Trophoblast cell (in vitro differentiated cells and primary cell): ENCODE results near the gene TMUB2.

Experiments
- DNase-seq, 2 donors: peaks; one replicate each; pipeline ENCODE4 v3.0.0-alpha.2; 2016
- H2AFZ ChIP-seq: 2 replicates; pipeline ENCODE4 v1.6.1; 2013; ENCODE audit warnings: low read length, moderate library complexity, mild to moderate bottlenecking; ENCODE audit not compliant: insufficient read depth, poor library complexity
- H2AK5ac ChIP-seq: 2 replicates; pipeline ENCODE4 v1.6.1; 2013; ENCODE audit warnings: mild to moderate bottlenecking, low read length
- H2BK120ac ChIP-seq: 2 replicates; pipeline ENCODE4 v1.6.1; 2013; ENCODE audit warnings: low read length, mild to moderate bottlenecking, moderate library complexity; ENCODE audit not compliant: insufficient read depth, poor library complexity
- H2BK12ac ChIP-seq: 2 replicates; pipeline ENCODE4 v1.6.1; 2013; ENCODE audit warnings: mild to moderate bottlenecking, low read length, moderate library complexity
- H2BK5ac ChIP-seq: 2 replicates; pipeline ENCODE4 v1.6.1; 2013; ENCODE audit warnings: low read length, low read depth, moderate library complexity, mild to moderate bottlenecking; ENCODE audit not compliant: poor library complexity
- H3K14ac ChIP-seq: 2 replicates; pipeline ENCODE4 v1.6.1; 2013; ENCODE audit warnings: mild to moderate bottlenecking, low read length
- H3K18ac ChIP-seq: 2 replicates; pipeline ENCODE4 v1.6.1; 2013; ENCODE audit warnings: mild to moderate bottlenecking, low read length
- H3K23ac ChIP-seq: 2 replicates; pipeline ENCODE4 v1.6.1; 2013; ENCODE audit warnings: low read length
- H3K27ac ChIP-seq: 2 replicates; pipeline ENCODE4 v1.5.1; 2013; ENCODE audit warnings: low read depth, mild to moderate bottlenecking, inconsistent platforms, low read length, moderate library complexity
- H3K27me3 ChIP-seq: 2 replicates; pipeline ENCODE4 v1.6.1; 2013; ENCODE audit warnings: inconsistent platforms, mild to moderate bottlenecking, low read length, moderate library complexity; ENCODE audit not compliant: insufficient read depth
- H3K36me3 ChIP-seq, 2 experiments: 1 replicate in 1 of 2; 2 replicates in 1 of 2; pipeline ENCODE4 v1.6.1; 2013; ENCODE audit warnings: low read length in 2 of 2, mild to moderate bottlenecking in 2 of 2, moderate library complexity in 1 of 2; ENCODE audit not compliant: insufficient read depth in 2 of 2, control insufficient read depth in 1 of 2
- H3K4ac ChIP-seq: 2 replicates; pipeline ENCODE4 v1.6.1; 2013; ENCODE audit warnings: low read depth, mild to moderate bottlenecking, low read length, moderate library complexity
- H3K4me1 ChIP-seq, 2 experiments: 1 replicate in 1 of 2; 2 replicates in 1 of 2; pipeline ENCODE4 v1.6.1; 2013; ENCODE audit warnings: low read length in 2 of 2, mild to moderate bottlenecking in 2 of 2, moderate library complexity in 1 of 2; ENCODE audit not compliant: insufficient read depth in 2 of 2, control insufficient read depth in 1 of 2
- H3K4me2 ChIP-seq: 2 replicates; pipeline ENCODE4 v1.6.1; 2013; ENCODE audit warnings: inconsistent platforms, mild to moderate bottlenecking, low read length, moderate library complexity
- H3K4me3 ChIP-seq: 2 replicates; pipeline ENCODE4 v1.5.1; 2013; ENCODE audit warnings: mild to moderate bottlenecking, low read depth, low read length, inconsistent platforms
- H3K79me1 ChIP-seq: one replicate; pipeline ENCODE4 v1.6.1; 2013; ENCODE audit warnings: low read length
- H3K79me2 ChIP-seq: 2 replicates; pipeline ENCODE4 v1.6.1; 2013; ENCODE audit warnings: low read length, mild to moderate bottlenecking; ENCODE audit not compliant: control insufficient read depth, insufficient read depth, poor library complexity
- H3K9ac ChIP-seq: 2 replicates; pipeline ENCODE4 v1.6.1; 2013; ENCODE audit warnings: mild to moderate bottlenecking, low read length
- H3K9me3 ChIP-seq: 2 replicates; pipeline ENCODE4 v1.6.1; 2013; ENCODE audit warnings: low read depth, mild to moderate bottlenecking, control low read depth, inconsistent platforms, low read length; ENCODE audit not compliant: insufficient read depth
- H4K12ac ChIP-seq: 2 replicates; pipeline ENCODE4 v1.6.1; 2013; ENCODE audit warnings: low read depth, mild to moderate bottlenecking, low read length, moderate library complexity
- H4K8ac ChIP-seq: 2 replicates; pipeline ENCODE4 v1.6.1; 2013; ENCODE audit warnings: low read depth, mild to moderate bottlenecking, low read length, moderate library complexity
- H4K91ac ChIP-seq: one replicate; pipeline ENCODE4 v1.6.1; 2013; ENCODE audit warnings: low read depth, mild to moderate bottlenecking, low read length, moderate library complexity
- WGBS: extraction: QIAGEN DNeasy Blood & Tissue Kit; methylation state at CpG from one replicate; pipeline ENCODE4 v1.1.7; 2013; ENCODE audit warnings: missing lambda C conversion rate; ENCODE audit not compliant: insufficient read length, insufficient coverage; ENCODE audit errors: extremely low coverage; 5-methylcytosine and 5-hydroxymethylcytosine counted together

TMUB2 gene

DNA sequence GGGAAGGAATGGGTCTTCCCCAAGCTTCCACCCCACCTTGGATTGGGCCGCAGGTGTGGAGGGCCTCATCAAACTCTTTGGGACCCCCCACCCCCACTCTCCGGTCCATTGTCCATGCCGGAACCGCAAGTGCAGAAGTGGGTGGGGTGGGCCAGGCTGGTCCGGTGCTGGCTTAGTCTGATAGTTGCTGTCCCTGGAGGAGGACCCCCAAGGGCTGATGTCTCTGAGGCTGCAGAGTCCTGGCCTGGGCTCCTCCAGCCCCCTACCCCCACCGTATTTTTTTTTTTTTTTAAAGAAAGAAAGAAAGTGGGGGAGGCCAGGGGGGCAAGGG lies 20.0 kb downstream of the TMUB2 start:
- Histone ChIP-seq H3K36me3 (peaks cover 47 to 50% of the 10 kb centered on the region in 2 experiments), H2AK5ac (no peak overlapping the region), H3K9ac (no peak overlapping the region), H4K12ac (no peak overlapping the region), H4K91ac (no peak overlapping the region), H3K18ac (no peak overlapping the region), H3K79me1 (no peaks in the 10 kb centered on the region), H4K8ac (no peak overlapping the region), H3K4me2 (no peak overlapping the region), H3K27me3 (no peaks in the 10 kb centered on the region), H3K4me1 (peaks cover 3 to 4% of the 10 kb centered on the region in 2 experiments), H2AFZ (no peak overlapping the region), H3K9me3 (no peaks in the 10 kb centered on the region), H3K27ac (no peak overlapping the region), H2BK120ac (no peak overlapping the region), H2BK12ac (no peak overlapping the region), H3K4ac (no peak overlapping the region), H3K14ac (no peak overlapping the region), H3K23ac (no peak overlapping the region), H3K4me3 (no peak overlapping the region), H3K79me2 (no peaks in the 10 kb centered on the region), H2BK5ac (no peak overlapping the region)
- no peak for DNase-seq
- WGBS, result no CpG with 5 or more reads among the region's 6 CpGs

DNA sequence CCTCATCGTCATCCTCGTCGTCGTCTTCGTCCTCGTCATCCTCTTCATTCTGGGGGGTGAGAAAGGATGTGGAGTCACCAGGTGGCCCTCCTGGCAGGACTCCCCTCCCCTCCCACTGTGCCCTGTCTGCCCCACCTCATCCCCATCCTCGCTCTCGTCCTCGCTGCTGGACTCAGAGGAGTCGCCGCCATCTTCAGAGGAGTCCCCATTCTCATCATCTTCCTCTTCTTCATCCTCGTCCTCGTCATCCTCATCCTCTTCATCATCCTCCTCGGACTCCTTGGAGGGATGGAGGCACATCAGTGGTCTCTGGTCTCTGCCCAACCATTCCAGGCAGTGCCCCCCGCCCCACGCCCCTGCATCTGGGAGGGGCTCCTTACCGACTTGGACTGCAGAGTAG lies 20.5 kb downstream of the TMUB2 start:
- DNase-seq, result no peak
- H2BK12ac ChIP-seq, result no peak overlapping the region

DNA sequence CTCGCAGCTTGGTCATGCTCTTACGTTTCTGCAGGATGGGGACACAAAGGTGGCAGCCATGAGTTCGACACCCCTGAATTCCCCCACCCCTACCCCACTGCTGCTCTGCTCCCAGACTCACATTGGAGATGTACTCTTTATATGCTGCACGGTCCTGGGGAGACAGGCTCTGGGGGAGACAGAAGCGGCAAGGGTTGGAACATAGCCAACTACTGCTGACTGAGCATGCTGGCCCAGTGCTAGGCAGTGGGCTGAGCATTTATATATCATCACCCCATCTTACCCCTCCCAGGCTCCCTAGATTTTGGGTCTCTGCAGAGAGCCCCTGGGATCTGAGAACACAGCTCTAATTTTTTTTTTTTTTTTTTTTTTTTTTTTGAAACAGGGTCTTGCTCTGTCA lies 21.0 kb downstream of the TMUB2 start:
- H4K12ac ChIP-seq, result no peak overlapping the region
- no peak overlapping the region for H2AK5ac ChIP-seq
- H3K4me3 ChIP-seq, result no peak overlapping the region

More for the DNA sequence above, 20.5 kb downstream of the TMUB2 start:
- no peak overlapping the region for H3K23ac ChIP-seq
- H3K4ac ChIP-seq, result no peak overlapping the region
- H2AFZ ChIP-seq, result no peak overlapping the region
- no peak overlapping the region for H3K18ac ChIP-seq
- H3K79me2 ChIP-seq, result no peaks in the 10 kb centered on the region
- no peak overlapping the region for H2AK5ac ChIP-seq
- H3K79me1 ChIP-seq, result no peaks in the 10 kb centered on the region
- H3K27me3 ChIP-seq, result no peaks in the 10 kb centered on the region
- H3K4me3 ChIP-seq, result no peak overlapping the region
- H2BK5ac ChIP-seq, result no peak overlapping the region
- no peak overlapping the region for H3K14ac ChIP-seq
- H3K36me3 ChIP-seq, result peaks cover 48 to 51% of the 10 kb centered on the region in 2 experiments
- H3K9me3 ChIP-seq, result no peaks in the 10 kb centered on the region
- H4K12ac ChIP-seq, result no peak overlapping the region
- no peak overlapping the region for H3K4me2 ChIP-seq
- H3K4me1 ChIP-seq, result peaks cover 3 to 4% of the 10 kb centered on the region in 2 experiments
- no peak overlapping the region for H4K91ac ChIP-seq
- no peak overlapping the region for H3K9ac ChIP-seq
- H2BK120ac ChIP-seq, result no peak overlapping the region
- 100% methylated on average over 3 of the region's 17 CpGs for WGBS
- no peak overlapping the region for H3K27ac ChIP-seq
- no peak overlapping the region for H4K8ac ChIP-seq

DNA sequence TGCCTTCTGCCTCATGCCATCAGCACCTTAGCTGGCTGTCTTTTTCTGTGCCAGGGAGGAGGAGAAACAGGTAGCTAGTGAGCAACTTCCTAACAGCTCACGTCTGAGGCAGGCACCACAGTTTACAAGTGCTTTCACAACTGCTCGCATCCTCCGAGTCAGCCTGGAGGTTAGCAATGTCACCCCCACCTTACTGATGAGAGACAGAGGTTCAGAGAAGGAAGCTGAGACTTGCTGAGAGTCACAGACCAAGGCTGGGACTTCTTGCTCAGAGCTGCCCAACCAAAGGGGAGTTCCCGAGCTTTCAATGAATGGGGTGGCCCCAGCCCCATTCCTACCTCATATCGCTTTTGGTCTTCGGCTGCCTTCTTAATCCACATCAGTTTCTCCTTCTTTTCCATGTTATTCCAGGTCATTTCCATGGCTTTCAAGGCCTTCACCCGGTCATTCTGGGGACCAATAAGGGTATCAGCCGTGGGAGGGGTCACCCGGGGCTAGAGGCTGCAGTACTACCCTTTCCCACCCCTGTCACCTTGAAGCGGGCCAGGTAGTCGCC lies 23.1 kb downstream of the TMUB2 start:
- no peak overlapping the region for H2BK5ac ChIP-seq
- WGBS, result no CpG with 5 or more reads among the region's 11 CpGs
- H2BK120ac ChIP-seq, result no peak overlapping the region
- H4K8ac ChIP-seq, result no peak overlapping the region
- H3K79me2 ChIP-seq, result no peaks in the 10 kb centered on the region
- H3K18ac ChIP-seq, result no peak overlapping the region
- H3K27me3 ChIP-seq, result no peaks in the 10 kb centered on the region
- H3K27ac ChIP-seq, result no peak overlapping the region
- no peak overlapping the region for H3K23ac ChIP-seq
- H3K4ac ChIP-seq, result no peak overlapping the region
- H2BK12ac ChIP-seq, result no peak overlapping the region
- H2AK5ac ChIP-seq, result no peak overlapping the region
- no peak overlapping the region for H3K9ac ChIP-seq
- no peak overlapping the region for H4K12ac ChIP-seq
- no peak overlapping the region for H3K14ac ChIP-seq
- no peaks in the 10 kb centered on the region for H3K79me1 ChIP-seq
- H3K36me3 ChIP-seq, result peaks cover 70 to 71% of the 10 kb centered on the region in 2 experiments
- H3K4me2 ChIP-seq, result no peak overlapping the region
- DNase-seq, result no peak
- H3K9me3 ChIP-seq, result no peaks in the 10 kb centered on the region
- peaks cover 3 to 4% of the 10 kb centered on the region in 2 experiments for H3K4me1 ChIP-seq
- no peak overlapping the region for H2AFZ ChIP-seq
- no peak overlapping the region for H4K91ac ChIP-seq
- H3K4me3 ChIP-seq, result no peak overlapping the region

More for the DNA sequence above, 21.0 kb downstream of the TMUB2 start:
- Histone ChIP-seq H2BK5ac (no peak overlapping the region), H3K9ac (no peak overlapping the region), H3K36me3 (peaks cover 52 to 54% of the 10 kb centered on the region in 2 experiments), H4K8ac (no peak overlapping the region), H3K79me1 (no peaks in the 10 kb centered on the region), H4K91ac (no peak overlapping the region), H3K4me2 (no peak overlapping the region), H3K79me2 (no peaks in the 10 kb centered on the region), H3K4me1 (peaks cover 3 to 4% of the 10 kb centered on the region in 2 experiments), H3K18ac (no peak overlapping the region), H3K27me3 (no peaks in the 10 kb centered on the region), H3K14ac (no peak overlapping the region), H2BK120ac (no peak overlapping the region), H3K4ac (no peak overlapping the region), H2AFZ (no peak overlapping the region), H3K27ac (no peak overlapping the region), H3K23ac (no peak overlapping the region), H3K9me3 (no peaks in the 10 kb centered on the region), H2BK12ac (no peak overlapping the region)
- WGBS, result no CpG with 5 or more reads among the region's 5 CpGs
- DNase-seq, result no peak
